Measurements from ENCODE around the gene ARMC2. TPM values are rescaled to one million over a fixed set of nuclear protein-coding genes. Genes with fewer than 3 reads are reported as not detected.

ARMC2 gene
- total and polyA plus RNA-seq, 2 of the 8 experiments (the other 6 are each of a cell fraction or from before 2014, with no cell fraction given) = 1.6 to 4.4 TPM

DNA sequence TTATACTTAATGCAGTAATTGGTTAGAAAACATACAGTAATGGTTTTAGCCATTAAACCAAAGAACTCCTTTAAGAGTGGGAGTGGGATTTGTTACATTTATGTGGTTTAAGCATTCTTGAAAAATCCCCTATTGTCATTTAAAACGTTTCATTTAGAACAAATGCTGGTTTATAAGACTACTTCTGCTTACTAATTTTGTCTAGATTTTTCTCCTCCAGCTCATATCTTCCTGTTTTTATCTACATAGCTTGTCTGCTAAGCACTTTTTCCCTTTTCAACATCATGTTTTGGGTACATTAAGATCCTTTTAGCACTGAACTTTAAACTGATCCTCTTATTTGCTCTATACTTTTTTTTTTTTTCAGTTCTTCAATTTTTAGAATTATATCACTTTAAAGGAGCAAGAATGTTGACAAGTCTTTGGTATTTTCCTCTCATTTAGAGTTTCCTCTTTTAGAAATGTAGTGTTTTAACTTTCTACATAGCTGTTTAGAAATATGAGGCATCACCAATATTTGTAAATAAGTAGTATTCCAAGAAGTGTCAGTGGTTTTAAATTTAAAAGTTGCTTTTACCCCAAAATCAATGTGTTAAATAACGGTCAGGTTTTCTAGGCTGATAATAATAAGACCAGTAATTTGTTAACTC, 165.6 kb downstream of the ARMC2 start:
- no peak overlapping the region for H3K4me2 ChIP-seq (ENCODE audit: insufficient read depth in 1 of 2, low read depth in 2 of 2, low read length in 2 of 2)
- POLR2A ChIA-PET (ENCODE audit: partially characterized antibody) = no interaction called here
- no peak overlapping the region for H3K9ac ChIP-seq (replicated peaks in 1 of 4; ENCODE audit: extremely low read depth in 1 of 4, low read depth in 3 of 4, low read length in 3 of 4)

More for the DNA sequence above, 165.6 kb downstream of the ARMC2 start:
- H2BK15ac ChIP-seq (ENCODE audit: low read length) = no peak overlapping the region
- no peak for DNase-seq (ENCODE audit: low read depth in 1 of 2, low spot score in 2 of 2)
- H3K23me2 ChIP-seq (ENCODE audit: low read depth, low read length) = peaks cover 6% of the 10 kb centered on the region
- H3K14ac ChIP-seq (ENCODE audit: insufficient read length) = no peak overlapping the region
- no peak overlapping the region for H2AFZ ChIP-seq (ENCODE audit: low read length)
- H3K4ac ChIP-seq (replicated peaks; ENCODE audit: insufficient read length, low read depth, low read length) = no peak overlapping the region
- H2BK5ac ChIP-seq (ENCODE audit: low read depth, low read length) = no peak overlapping the region
- no peak overlapping the region for H2AK5ac ChIP-seq (ENCODE audit: low read depth, low read length)
- 49% methylated on average over 2 of the region's 2 CpGs; no CpG with 5 or more reads in 1 of the 2 experiments for WGBS, 2 experiments (ENCODE audit: extremely low coverage in 1 of 2, insufficient coverage in 1 of 2, insufficient read length in 1 of 2, insufficient replicate concordance in 2 of 2, low coverage in 1 of 2, low lambda C conversion rate in 2 of 2, missing lambda C conversion rate in 1 of 2)
- H3K56ac ChIP-seq (replicated peaks; ENCODE audit: insufficient read length, low read depth, low read length) = no peak overlapping the region
- no peak overlapping the region for H3K4me3 ChIP-seq (ENCODE audit: extremely low read depth in 1 of 4, insufficient read depth in 2 of 4, low read depth in 3 of 4, low read length in 4 of 4)
- no peak overlapping the region for H4K8ac ChIP-seq (ENCODE audit: extremely low read depth, insufficient read depth, low read length)
- H3K4me1 ChIP-seq (replicated peaks in 1 of 4; ENCODE audit: control insufficient read depth in 3 of 4, insufficient read depth in 4 of 4, low read length in 3 of 4) = no peaks in the 10 kb centered on the region; a peak in 2 of 7 replicates
- H3K36me3 ChIP-seq (ENCODE audit: control insufficient read depth in 2 of 4, insufficient read depth in 4 of 4, low read length in 3 of 4) = no peaks in the 10 kb centered on the region
- no peaks in the 10 kb centered on the region for H4K20me1 ChIP-seq (replicated peaks in 1 of 2; ENCODE audit: control insufficient read depth in 1 of 2, insufficient read depth in 2 of 2, low read length in 2 of 2)
- H3K23ac ChIP-seq (ENCODE audit: insufficient read length) = no peak overlapping the region
- no peak overlapping the region for H3K27ac ChIP-seq (ENCODE audit: low read depth, low read length)
- H4K5ac ChIP-seq (ENCODE audit: insufficient read length, low read depth, low read length) = no peak overlapping the region
- H2BK12ac ChIP-seq (ENCODE audit: low read depth, low read length) = no peak overlapping the region
- H3K79me1 ChIP-seq (ENCODE audit: low read depth, low read length) = no peaks in the 10 kb centered on the region
- H3K79me2 ChIP-seq (ENCODE audit: control insufficient read depth in 1 of 2, insufficient read depth in 2 of 2, low read length in 2 of 2) = no peaks in the 10 kb centered on the region
- no peak for FAIRE-seq
- no peak overlapping the region for H4K91ac ChIP-seq (replicated peaks; ENCODE audit: insufficient read length, low read length)
- TF ChIP-seq, protein P1, sequence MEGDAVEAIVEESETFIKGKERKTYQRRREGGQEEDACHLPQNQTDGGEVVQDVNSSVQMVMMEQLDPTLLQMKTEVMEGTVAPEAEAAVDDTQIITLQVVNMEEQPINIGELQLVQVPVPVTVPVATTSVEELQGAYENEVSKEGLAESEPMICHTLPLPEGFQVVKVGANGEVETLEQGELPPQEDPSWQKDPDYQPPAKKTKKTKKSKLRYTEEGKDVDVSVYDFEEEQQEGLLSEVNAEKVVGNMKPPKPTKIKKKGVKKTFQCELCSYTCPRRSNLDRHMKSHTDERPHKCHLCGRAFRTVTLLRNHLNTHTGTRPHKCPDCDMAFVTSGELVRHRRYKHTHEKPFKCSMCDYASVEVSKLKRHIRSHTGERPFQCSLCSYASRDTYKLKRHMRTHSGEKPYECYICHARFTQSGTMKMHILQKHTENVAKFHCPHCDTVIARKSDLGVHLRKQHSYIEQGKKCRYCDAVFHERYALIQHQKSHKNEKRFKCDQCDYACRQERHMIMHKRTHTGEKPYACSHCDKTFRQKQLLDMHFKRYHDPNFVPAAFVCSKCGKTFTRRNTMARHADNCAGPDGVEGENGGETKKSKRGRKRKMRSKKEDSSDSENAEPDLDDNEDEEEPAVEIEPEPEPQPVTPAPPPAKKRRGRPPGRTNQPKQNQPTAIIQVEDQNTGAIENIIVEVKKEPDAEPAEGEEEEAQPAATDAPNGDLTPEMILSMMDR (IDR thresholded peaks at IDR 0.05; ENCODE audit: control extremely low read depth in 1 of 3, insufficient read depth in 1 of 3, low read depth in 1 of 3, low read length in 3 of 3) = no peak
- no peak for TF ChIP-seq RBBP5 (IDR thresholded peaks at IDR 0.05; ENCODE audit: borderline replicate concordance, low read depth, low read length)
- no peak for TF ChIP-seq CEBPB (IDR thresholded peaks at IDR 0.05; ENCODE audit: low read depth, low read length)
- TF ChIP-seq SP2 (IDR thresholded peaks at IDR 0.05; ENCODE audit: low read length) = no peak
- no peak for TF ChIP-seq PHF8 (conservative IDR thresholded peaks at IDR 0.05; ENCODE audit: low read depth, low read length)
- TF ChIP-seq KDM1A (IDR thresholded peaks at IDR 0.05; ENCODE audit: borderline replicate concordance, low read length) = no peak
- no peak for TF ChIP-seq SIX5 (IDR thresholded peaks at IDR 0.05; ENCODE audit: low read depth, low read length)
- H3K27me3 ChIP-seq (replicated peaks in 1 of 4; ENCODE audit: control insufficient read depth in 3 of 4, extremely low read depth in 1 of 4, insufficient read depth in 3 of 4, low read length in 3 of 4) = peaks cover 0 to 1% (median 0%) of the 10 kb centered on the region in 4 experiments; a peak in 1 of 7 replicates
- no peak overlapping the region for H2BK20ac ChIP-seq (ENCODE audit: low read length)
- H3K18ac ChIP-seq (ENCODE audit: extremely low read depth, low read length) = no peak overlapping the region
- CTCF ChIA-PET (ENCODE audit: partially characterized antibody) = interaction anchor here (0.6 to 2.6 kb wide), 2 partner anchors 12 to 93 kb away, joined by 3 to 9 read pairs; no protein-coding TSS in a partner anchor
- H3K9me3 ChIP-seq (ENCODE audit: insufficient read depth in 2 of 2, low read depth in 1 of 2, low read length in 1 of 2) = no peaks in the 10 kb centered on the region
- no peak overlapping the region for H2BK120ac ChIP-seq (replicated peaks; ENCODE audit: low read depth, low read length)

Data from H1 (cell line).